GM19468 (cell line): ENCODE data around the gene L1TD1.
"Not testable (repeated sequence)": the region's sequence is repeated elsewhere in the genome, so short reads cannot be mapped to it uniquely, and the experiment has no call there.

ENCODE experiments used
- ATAC-seq: cut with Tn5 transposase; IDR thresholded peaks from one replicate; pipeline ENCODE4 v1.9.1; 2021; ENCODE audit warnings: mild to moderate bottlenecking, moderate library complexity, moderate number of reproducible peaks; ENCODE audit not compliant: unreplicated experiment; ENCODE audit errors: extremely low read depth

The L1TD1 gene

DNA sequence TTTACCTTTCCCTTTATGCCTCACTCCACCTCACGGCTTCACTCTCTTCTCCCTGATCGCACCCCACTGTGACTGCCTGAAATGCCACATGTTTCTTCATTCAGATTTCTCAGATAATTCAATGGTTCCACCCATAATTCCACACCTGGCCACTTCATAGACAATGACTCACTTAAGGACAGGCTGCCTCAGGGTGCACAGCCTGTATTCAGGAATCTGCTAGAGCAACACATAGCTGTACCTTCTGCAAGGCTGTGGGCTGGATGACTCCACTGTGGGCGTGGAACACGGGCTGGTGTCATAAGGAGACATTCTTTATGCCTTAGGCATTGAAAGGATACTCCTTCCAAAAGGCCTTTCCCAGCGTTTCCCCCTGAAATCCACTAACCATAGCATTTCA, 36.1 kb downstream of the L1TD1 start:
- no peak for ATAC-seq

DNA sequence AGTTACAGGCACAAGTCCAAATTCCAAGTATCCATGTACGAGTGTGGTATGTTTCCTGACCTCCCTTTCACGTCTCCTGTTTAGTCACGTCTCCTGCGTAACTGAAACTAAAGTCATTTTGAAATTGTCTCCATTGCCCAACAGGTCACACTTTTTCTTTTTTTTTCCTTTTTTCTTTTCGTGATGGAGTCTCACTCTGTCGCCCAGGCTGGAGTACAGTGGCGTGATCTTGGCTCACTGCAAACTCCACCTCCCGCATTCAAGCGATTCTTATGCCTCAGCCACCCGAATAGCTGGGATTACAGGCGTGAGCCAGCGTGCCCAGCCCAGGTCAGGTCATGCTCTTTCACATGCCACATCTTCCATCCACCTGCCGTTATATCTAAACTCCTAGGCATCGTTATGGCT, 38.2 kb downstream of the L1TD1 start:
- no peak for ATAC-seq

- ATAC-seq: no peak
Observed at GRCh38 chr1:62233926-62234450, 39.3 kb downstream of the L1TD1 start.

DNA sequence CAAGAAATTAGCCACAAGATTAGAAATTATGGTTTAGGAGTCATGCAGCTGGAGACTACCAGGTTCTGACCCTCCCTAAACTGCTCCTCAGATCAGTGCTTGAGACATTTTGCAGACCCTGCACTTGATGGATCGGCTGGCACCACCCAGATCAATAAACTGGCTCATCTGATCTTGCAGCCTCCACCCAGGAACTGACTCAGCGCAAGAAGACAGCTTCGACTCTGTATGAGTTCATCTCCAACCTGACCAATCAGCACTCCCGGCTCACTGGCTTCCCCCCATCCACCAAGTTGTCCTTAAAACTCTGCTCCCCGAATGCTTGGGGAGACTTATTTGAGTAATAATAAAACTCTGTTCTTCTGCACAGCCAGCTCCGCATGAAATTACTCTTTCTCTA, 40.0 kb downstream of the L1TD1 start:
- no peak for ATAC-seq

GRCh38 chr1:62235576-62235975, 40.9 kb downstream of the L1TD1 start:
- ATAC-seq: no peak

DNA sequence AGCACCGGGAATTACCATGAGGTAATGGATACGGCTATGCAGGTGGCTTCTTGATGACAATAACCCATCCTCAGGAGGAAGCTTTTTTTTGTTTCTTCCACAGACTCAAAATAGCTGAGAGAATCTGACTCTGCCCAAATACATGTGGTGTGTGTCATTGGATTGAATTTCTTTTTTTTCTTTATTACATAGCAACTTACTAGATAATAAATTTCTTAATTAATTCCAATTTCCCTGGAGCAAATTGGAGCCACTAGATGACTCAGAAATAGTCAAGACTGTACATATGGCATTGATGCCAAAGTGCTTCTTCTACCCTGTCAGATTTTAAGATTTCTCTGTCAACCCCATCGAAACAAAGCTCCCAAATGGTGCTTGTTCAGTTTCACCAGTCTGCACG, 42.7 kb downstream of the L1TD1 start:
- ATAC-seq: no peak

DNA sequence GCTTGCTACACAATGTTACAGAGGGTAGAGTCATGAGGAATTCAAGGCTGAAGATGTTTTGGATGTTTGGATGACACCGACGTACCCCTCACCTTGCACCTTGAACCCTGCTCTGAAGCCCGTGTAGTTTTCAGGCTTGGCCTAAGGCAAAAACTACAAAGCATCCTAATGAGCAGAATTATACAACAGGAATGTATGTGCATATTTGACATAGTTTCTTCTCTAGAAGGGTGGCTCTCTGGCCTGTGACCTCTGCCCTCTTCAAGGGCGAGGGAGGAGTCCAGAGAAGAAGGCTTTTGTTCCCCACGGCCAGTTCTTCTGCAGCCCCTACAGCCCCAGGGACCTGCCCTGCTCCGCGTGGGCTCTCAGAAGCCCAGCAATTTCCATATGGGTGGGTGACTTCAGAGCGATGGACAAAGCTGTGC, 43.3 kb downstream of the L1TD1 start:
- no peak for ATAC-seq

GRCh38 chr1:62238507-62238906, 43.9 kb downstream of the L1TD1 start:
- no peak for ATAC-seq

DNA sequence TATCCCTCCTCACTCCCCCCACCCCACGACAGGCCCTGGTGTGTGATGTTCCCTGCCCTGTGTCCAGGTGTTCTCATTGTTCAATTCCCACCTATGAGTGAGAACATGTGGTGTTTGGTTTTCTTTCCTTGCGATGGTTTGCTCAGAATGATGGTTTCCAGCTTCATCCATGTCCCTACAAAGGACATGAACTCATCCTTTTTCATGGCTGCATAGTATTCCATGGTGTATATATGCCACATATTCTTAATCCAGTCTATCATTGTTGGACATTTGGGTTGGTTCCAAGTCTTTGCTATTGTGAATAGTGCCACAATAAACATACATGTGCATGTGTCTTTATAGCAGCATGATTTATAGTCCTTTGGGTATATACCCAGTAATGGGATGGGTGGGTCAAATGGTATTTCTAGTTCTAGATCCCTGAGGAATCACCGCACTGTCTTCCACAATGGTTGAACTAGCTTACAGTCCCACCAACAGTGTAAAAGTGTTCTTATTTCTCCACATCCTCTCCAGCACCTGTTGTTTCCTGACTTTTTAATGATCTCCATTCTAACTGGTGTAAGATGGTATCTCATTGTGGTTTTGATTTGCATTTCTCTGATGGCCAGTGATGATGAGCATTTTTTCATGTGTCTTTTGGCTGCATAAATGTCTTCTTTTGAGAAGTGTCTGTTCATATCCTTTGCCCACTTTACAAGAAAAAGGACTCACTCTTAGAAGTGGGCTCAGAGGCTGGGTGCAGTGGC, 45.2 kb downstream of the L1TD1 start:
- ATAC-seq: not testable (repeated sequence)

GRCh38 chr1:62240651-62241370, 46.2 kb downstream of the L1TD1 start:
- ATAC-seq: no peak

DNA sequence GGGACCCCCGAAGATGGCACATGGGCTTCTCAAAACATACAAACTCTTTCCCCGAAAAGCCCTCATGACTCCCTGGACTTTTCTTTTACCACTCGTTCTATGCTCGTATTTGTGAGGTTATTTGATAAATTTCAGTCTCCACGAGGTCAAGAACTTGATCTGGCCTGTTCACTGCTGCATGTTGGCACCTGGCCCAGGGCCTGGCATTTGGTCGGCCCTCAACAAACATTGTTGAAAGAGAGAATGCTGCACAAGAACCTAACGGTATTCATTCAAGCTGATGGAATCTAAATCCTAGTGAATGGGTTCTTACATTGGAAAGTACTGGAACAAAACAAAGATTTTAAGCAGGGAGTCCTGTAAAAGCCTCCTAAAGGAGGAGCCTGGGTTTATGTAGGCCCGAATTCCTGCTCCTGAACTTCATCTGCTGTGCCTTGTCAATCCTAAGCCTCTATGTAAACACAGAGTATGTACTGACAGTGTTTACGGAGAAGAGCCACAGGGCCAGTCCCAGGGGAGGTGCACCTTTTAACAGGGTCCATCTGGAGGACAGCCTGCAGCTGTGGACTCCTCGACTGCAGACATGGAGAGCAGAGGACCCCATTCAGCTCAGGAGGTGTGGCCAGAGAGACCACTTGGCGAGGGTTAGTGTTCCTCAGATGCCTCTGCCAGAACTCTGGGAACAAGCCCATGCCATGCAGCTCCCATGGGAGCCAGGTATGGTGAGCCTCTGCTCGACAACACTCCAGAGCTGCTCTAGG, 46.9 kb downstream of the L1TD1 start:
- ATAC-seq: no peak

DNA sequence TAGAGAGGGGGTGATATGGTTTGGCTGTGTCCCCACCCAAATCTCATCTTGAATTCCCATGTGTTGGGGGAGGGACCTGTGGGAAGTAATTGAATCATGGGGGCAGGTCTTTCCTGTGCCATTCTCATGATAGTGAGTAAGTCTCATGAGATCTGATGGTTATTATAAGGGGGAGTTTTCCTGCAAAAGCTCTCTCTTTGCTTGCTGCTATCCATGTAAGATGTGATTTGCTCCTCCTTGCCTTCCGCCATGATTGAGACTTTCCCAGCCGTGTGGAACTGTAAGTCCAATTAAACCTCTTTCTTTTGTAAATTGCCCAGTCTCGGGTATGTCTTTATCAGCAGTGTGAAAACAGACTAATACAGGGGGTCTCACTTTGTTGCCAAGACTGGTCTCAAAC, 49.7 kb downstream of the L1TD1 start:
- not testable (repeated sequence) for ATAC-seq

GRCh38 chr1:62245201-62245600, 50.6 kb downstream of the L1TD1 start:
- no peak for ATAC-seq

DNA sequence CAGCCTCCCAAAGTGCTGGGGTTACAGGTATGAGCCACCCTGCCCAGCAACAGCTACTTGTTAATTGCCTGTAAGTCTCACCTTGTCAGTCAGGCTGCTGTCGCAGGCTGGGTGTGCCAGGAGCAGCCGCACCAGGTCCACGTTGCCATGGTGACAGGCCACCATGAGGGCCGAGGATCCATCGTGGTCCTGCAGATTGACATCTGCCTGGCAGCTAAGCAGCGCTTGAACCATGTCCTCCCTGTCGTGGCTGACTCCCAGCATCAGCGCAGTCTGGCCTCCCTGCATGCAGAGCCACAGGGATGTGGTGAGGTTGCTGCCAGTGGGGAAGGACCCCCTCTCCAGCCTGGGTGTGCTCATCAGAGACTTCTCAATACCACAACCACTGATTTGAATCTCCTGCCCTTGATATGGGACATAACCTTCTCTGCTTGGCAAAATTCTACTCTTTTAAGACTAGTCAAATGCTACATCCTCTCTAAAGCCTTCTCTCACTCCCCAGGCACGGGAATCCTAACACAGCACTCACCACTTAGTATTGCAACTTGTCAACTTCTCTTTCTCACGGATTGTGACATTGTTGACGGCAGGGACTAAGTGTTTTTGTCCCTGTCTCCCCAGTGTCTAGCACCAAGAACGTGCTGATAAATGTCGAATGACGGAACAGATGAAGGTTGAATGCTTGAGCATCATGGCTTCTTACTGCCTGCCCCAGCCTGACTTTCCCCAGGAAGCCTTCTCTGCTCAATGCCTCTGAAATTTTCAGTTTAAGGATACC, 52.9 kb downstream of the L1TD1 start:
- no peak for ATAC-seq

DNA sequence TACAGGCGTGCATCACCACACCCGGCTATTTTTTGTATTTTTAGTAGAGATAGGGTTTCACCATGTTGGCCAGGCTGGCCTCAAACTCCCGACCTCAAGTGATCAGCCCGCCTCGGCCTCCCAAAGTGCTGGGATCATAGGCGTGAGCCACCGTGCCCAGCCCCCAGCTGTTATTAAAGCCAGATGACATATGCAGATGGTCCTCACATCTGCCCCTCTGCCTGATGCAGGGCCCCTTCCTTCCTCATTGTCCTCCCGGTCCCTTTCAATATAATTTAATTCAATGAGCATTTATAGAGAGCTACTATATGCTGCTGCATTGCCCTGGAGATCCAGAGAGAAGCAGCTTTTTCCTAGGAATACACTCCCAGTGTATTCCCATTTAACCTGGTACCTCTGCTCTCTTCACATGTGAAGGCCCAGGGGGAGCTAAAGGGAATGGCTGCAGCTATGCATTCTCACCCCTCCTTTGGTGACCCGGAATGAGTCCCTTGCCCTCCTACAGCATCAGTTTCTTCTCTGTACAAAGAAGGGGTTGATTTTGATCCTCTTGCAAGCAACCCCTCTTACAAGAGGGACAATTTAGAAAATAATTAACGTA, 55.6 kb downstream of the L1TD1 start:
- ATAC-seq: no peak

- ATAC-seq: no peak
Observed at GRCh38 chr1:62259551-62259950, 64.9 kb downstream of the L1TD1 start.

- no peak for ATAC-seq
Observed at GRCh38 chr1:62260688-62261087, 66.0 kb downstream of the L1TD1 start.
